Measurements from ENCODE around the gene TNFRSF25. TPM values are rescaled to one million over a fixed set of nuclear protein-coding genes. Genes with fewer than 3 reads are reported as not detected.
"Not testable (repeated sequence)": the region's sequence is repeated elsewhere in the genome, so short reads cannot be mapped to it uniquely, and the experiment has no call there.

The TNFRSF25 gene
- total RNA-seq, 2 donors from 2014 or later: 33.1 to 87.1 TPM

DNA sequence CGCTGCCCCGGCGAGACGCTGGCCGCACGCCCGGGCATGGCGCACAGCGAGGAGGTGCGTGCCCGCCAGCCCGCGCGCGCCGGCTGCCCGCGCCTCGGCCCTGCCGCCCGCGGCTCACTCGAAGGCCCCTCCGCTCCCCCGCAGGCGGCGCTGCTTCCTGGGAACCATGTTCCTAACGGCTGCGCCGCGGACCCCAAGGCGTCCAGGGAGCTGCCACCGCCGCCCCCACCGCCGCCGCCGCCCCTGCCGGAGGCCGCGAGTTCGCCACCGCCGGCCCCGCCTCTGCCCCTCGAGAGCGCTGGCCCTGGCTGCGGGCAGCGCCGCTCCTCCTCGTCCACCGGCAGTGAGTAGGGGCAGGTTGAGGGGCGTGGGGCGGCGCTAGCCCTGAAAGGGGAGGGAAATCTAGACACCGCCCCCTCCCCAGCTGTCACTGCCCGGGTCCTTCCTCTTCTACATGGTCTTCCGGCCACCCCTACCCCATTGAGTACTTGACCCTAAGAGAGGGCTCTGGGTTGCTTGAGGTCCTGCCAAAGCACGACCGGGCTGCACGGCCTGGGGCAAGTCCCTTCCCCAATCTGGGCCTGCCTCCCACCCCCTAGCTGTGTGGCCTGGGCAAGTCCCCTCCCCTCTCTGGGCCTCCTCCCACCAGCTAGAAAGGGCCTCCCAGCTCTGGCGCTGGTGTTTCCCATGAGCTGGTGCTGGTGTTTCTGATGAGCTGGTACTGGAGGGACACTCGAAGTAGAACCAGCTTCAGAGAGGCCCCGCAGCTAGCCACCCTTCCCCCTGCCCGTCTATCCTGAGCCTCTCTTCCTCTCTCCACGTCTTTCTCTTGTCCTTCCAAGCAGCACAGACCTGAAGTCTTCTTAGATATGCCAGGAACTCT lies 17.0 kb downstream of the TNFRSF25 start:
- no peaks in the 10 kb centered on the region for H3K36me3 ChIP-seq
- H3K4me1 ChIP-seq: peaks cover 9% of the 10 kb centered on the region
- H3K4me3 ChIP-seq: peak overlapping the region; percentile 35
- TF ChIP-seq, protein P1, sequence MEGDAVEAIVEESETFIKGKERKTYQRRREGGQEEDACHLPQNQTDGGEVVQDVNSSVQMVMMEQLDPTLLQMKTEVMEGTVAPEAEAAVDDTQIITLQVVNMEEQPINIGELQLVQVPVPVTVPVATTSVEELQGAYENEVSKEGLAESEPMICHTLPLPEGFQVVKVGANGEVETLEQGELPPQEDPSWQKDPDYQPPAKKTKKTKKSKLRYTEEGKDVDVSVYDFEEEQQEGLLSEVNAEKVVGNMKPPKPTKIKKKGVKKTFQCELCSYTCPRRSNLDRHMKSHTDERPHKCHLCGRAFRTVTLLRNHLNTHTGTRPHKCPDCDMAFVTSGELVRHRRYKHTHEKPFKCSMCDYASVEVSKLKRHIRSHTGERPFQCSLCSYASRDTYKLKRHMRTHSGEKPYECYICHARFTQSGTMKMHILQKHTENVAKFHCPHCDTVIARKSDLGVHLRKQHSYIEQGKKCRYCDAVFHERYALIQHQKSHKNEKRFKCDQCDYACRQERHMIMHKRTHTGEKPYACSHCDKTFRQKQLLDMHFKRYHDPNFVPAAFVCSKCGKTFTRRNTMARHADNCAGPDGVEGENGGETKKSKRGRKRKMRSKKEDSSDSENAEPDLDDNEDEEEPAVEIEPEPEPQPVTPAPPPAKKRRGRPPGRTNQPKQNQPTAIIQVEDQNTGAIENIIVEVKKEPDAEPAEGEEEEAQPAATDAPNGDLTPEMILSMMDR (IDR thresholded peaks at IDR 0.05): no peak
- H3K27ac ChIP-seq: peak overlapping the region; percentile 32
- no peak for DNase-seq
- intact Hi-C loops (cut with DNase I): no loop called here
- H3K27me3 ChIP-seq: peaks cover 20% of the 10 kb centered on the region
- H3K9me3 ChIP-seq: no peaks in the 10 kb centered on the region
- H3K9ac ChIP-seq (ENCODE audit: low read depth in 2 of 2, low read length in 2 of 2): peak overlapping the region; percentile 55 to 69

DNA sequence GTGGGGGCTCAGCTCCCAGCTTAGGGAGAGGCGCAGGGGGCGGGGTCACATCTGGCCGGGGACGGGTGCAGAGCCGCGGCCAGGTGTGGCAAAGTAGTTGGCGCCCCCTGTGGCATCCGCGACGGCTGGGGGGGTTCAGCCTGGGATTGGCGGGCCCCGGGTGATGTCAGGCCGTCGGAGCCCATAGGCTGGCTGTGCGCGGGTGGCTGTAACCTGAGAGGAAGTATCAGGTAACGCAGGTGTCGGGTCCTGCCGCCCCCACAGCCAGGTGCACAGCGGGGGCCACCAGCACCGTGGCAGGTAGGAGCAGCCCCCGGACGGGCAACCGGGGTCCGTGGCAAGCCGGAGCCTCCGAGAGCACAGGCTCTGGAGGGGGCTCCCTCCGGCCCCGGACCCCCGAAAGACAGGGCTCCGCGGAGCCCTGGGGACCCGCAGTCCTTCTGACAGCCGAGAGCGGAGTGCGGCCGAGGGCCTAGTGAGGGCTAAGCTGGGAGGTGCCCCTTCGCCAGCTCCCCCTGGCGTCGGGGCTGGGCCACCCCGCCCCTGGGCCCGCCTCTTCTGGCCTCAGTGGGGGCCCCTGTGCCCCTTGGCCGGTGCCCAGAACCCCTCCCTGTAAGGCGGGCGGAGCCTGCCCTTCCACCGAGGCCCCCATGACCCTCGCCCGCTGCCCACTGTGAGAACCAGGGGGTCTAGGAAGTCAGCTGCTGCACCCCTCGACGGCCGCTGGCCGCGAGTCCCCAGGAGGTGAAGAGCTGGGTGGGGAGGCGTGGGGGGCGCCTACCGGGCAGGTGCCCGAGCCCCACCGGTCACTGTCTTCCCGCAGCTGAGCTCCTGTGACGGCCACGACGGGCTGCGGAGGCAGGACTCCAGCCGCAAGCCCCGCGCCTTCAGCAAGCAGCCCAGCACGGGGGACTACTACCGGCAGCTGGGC lies 17.9 kb downstream of the TNFRSF25 start:
- TF ChIP-seq, protein P1 (IDR thresholded peaks at IDR 0.05): no peak
- Histone ChIP-seq H3K27ac (peak overlapping the region; percentile 32), H3K27me3 (peaks cover 20% of the 10 kb centered on the region), H3K36me3 (no peaks in the 10 kb centered on the region), H3K9ac (ENCODE audit: low read depth in 2 of 2, low read length in 2 of 2) (peak overlapping the region; percentile 34 to 69), H3K4me3 (peak overlapping the region; percentile 35), H3K9me3 (no peaks in the 10 kb centered on the region), H3K4me1 (peaks cover 9% of the 10 kb centered on the region)
- intact Hi-C loops (cut with DNase I): no loop called here
- peak; percentile 71 for DNase-seq

DNA sequence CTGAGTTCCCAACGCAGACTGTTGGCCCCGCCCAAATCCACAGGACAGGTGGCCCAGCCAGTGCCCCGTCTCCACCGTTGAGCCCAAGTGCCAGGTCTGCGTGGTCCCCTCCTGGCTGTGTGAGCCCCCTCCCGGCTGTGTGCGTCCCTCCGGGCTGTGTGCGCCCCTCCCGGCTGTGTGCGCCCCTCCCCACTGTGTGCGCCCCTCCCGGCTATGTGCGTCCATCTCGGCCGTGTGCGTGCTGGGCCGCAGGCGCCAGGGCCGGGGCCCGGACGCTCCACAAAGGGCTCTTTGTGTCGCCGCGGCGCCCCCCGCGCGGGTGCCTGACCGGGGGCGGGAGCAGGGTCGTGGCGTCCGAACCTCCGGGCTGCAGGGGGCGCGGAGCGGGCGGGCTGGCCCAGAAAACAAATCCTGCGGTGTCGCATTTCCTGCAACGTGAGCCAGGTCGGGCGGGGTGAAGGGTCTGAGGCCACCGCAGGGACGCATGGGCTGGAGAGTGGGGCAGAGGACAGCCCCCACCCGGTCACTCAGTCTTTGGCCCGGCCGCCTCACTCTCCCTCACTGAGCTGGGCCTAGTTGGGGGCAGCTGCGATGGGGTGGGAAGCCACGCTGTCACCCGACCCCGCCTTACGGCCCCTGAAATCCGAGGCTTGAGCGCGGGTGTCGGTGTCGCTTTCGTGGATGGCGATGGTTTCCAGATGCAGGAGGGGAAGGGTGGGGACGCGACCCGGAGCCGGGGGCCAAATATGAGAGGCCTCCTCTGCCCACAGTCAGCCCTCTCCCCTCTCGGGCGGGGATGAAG lies 18.8 kb downstream of the TNFRSF25 start:
- Histone ChIP-seq H3K36me3 (no peaks in the 10 kb centered on the region), H3K27ac (no peak overlapping the region), H3K27me3 (peaks cover 20% of the 10 kb centered on the region), H3K9ac (ENCODE audit: low read depth in 2 of 2, low read length in 2 of 2) (peak overlapping the region; percentile 34 to 56), H3K4me3 (peak overlapping the region; percentile 35), H3K9me3 (no peaks in the 10 kb centered on the region), H3K4me1 (peaks cover 9% of the 10 kb centered on the region)
- no peak for DNase-seq
- intact Hi-C loops (cut with DNase I): no loop called here
- TF ChIP-seq, protein P1 (IDR thresholded peaks at IDR 0.05): no peak

DNA sequence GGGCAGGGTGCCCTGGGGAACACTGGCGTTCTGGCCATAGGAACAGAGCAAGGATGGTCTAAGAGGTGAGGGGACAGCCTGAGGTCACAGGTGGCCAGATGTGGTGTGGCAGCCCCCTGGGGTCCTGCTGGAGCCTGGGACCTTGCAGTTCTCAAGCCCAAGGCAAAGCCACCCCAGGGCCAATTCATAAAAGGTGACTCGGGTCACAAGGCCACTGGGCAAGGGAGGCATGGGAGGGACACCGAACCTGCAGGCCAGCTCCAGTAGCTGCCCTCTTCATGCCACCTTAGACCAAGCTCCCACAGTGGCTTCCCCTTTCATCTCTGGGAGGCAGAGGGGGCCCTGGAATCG lies 19.3 kb downstream of the TNFRSF25 start:
- Histone ChIP-seq H3K27ac (no peak overlapping the region), H3K36me3 (no peaks in the 10 kb centered on the region), H3K4me1 (peaks cover 9% of the 10 kb centered on the region), H3K27me3 (peaks cover 20% of the 10 kb centered on the region), H3K9ac (ENCODE audit: low read depth in 2 of 2, low read length in 2 of 2) (peak overlapping the region in 1 of 2 donors; percentile 56), H3K9me3 (no peaks in the 10 kb centered on the region), H3K4me3 (no peak overlapping the region)
- intact Hi-C loops (cut with DNase I): no loop called here
- no peak for DNase-seq
- TF ChIP-seq, protein P1 (IDR thresholded peaks at IDR 0.05): no peak

DNA sequence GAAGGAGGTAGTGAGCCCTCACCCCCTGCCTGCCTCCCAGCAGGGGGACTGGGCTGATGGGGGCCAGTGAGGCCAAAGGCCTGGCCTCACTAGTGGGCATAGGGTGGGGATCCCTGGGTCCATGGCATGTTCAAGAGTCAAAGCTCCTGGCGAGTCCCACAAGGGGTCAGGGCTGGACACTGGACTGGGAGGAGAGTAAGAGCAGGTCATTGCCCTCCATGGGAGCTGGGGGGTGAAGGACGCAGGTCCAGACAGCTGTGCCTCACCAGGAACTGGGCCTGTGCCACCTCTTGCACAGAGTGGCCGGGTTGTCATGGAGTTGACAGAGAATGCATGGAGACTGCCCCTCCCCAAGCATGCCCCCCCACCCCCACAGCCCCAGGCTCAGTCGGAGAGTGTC lies 20.0 kb downstream of the TNFRSF25 start:
- H3K9me3 ChIP-seq; H3K4me1 ChIP-seq; H3K36me3 ChIP-seq; H3K27ac ChIP-seq; DNase-seq; H3K9ac ChIP-seq (ENCODE audit: low read depth in 2 of 2, low read length in 2 of 2); H3K4me3 ChIP-seq; intact Hi-C loops (cut with DNase I): not testable (repeated sequence)
- peaks cover 20% of the 10 kb centered on the region for H3K27me3 ChIP-seq
